Mammary epithelial cell (primary cell): ENCODE measurements around the gene PRKAR1A.

Source experiments
- CTCF ChIP-seq, 2 donors: IDR thresholded peaks in 1 of 2; conservative IDR thresholded peaks in 1 of 2; 2 replicates each; pipeline ENCODE4 v1.5.1; 2011 to 2012; ENCODE audit warnings: inconsistent platforms in 2 of 2, low read length in 2 of 2, mild to moderate bottlenecking in 2 of 2, control low read depth in 1 of 2, low read depth in 1 of 2; ENCODE audit not compliant: insufficient read depth in 1 of 2; ENCODE audit errors: extremely low read depth in 1 of 2
- EZH2 ChIP-seq: IDR thresholded peaks from 2 replicates; pipeline ENCODE4 v1.6.1; 2012; ENCODE audit warnings: low read length, inconsistent platforms, borderline replicate concordance

- TF ChIP-seq CTCF (conservative IDR thresholded peaks at IDR 0.05 in 1 of 2, IDR thresholded peaks at IDR 0.05 in 1 of 2; ENCODE audit: extremely low read depth in 1 of 2, insufficient read depth in 1 of 2, low read depth in 1 of 2, low read length in 2 of 2) (no peak), EZH2 (no peak)
These were observed 60.1 kb downstream of the PRKAR1A start for GRCh38 chr17:68572138-68572842.
